Brain microvascular endothelial cell (primary cell): Measurements from ENCODE around the gene ACTBL2.
"Not testable (repeated sequence)": the region's sequence is repeated elsewhere in the genome, so short reads cannot be mapped to it uniquely, and the experiment has no call there.

Experiments used
- DNase-seq: peaks from one replicate; pipeline ENCODE4 v3.0.0-alpha.2; 2020
- H3K27ac ChIP-seq: fragments of 250-450 bp; sonication (Bioruptor Pico); 2 replicates; pipeline ENCODE4 v1.5.1; 2020; ENCODE audit warnings: mild to moderate bottlenecking, moderate library complexity
- H3K27me3 ChIP-seq: fragments of 250-450 bp; sonication (Bioruptor Pico); replicated peaks from 2 replicates; pipeline ENCODE4 v1.5.1; 2020; ENCODE audit warnings: mild to moderate bottlenecking
- H3K36me3 ChIP-seq: fragments of 250-450 bp; sonication (Bioruptor Pico); replicated peaks from 2 replicates; pipeline ENCODE4 v1.5.1; 2020; ENCODE audit warnings: mild to moderate bottlenecking
- H3K4me3 ChIP-seq: 2 replicates; pipeline ENCODE4 v1.5.1; 2011; ENCODE audit warnings: low read depth, mild to moderate bottlenecking, control low read depth, low read length, moderate library complexity
- in situ Hi-C: cut with HindIII; loops from 2 replicates; pipeline ENCODE4 v1.10.0; 2017; ENCODE audit warnings: low sequenced_read_pairs, low pct_ligation_motif_present
- TF ChIP-seq, protein P1 (sequence below): IDR thresholded peaks from 2 replicates; pipeline ENCODE4 v1.5.1; 2011; ENCODE audit warnings: low read depth, mild to moderate bottlenecking, moderate library complexity, low read length, control low read depth, inconsistent platforms; ENCODE audit errors: missing control alignments

ACTBL2 gene

DNA sequence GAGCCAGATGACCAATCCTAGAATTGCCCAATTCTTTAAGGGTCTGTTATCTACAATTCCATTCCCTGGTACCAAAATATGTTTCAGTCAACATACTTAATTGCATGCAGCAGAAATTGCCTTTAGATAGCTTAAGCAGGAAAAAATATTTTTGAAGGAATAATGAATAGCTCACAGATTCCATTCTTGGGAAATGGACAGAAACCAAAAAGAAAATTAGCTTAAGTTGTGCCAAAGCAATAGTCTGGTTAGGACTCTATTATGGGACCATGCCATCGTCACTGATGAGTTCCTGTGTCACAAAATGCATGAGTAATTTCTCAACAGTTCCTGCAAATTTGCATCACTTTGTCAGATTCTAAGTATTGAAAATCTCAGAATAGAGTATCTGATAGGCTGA, 12.3 kb downstream of the ACTBL2 start:
- TF ChIP-seq, protein P1, sequence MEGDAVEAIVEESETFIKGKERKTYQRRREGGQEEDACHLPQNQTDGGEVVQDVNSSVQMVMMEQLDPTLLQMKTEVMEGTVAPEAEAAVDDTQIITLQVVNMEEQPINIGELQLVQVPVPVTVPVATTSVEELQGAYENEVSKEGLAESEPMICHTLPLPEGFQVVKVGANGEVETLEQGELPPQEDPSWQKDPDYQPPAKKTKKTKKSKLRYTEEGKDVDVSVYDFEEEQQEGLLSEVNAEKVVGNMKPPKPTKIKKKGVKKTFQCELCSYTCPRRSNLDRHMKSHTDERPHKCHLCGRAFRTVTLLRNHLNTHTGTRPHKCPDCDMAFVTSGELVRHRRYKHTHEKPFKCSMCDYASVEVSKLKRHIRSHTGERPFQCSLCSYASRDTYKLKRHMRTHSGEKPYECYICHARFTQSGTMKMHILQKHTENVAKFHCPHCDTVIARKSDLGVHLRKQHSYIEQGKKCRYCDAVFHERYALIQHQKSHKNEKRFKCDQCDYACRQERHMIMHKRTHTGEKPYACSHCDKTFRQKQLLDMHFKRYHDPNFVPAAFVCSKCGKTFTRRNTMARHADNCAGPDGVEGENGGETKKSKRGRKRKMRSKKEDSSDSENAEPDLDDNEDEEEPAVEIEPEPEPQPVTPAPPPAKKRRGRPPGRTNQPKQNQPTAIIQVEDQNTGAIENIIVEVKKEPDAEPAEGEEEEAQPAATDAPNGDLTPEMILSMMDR: no peak
- no peak overlapping the region for H3K4me3 ChIP-seq
- H3K36me3 ChIP-seq: no peaks in the 10 kb centered on the region
- DNase-seq: no peak
- no peaks in the 10 kb centered on the region for H3K27me3 ChIP-seq
- no peak overlapping the region for H3K27ac ChIP-seq
- in situ Hi-C loops: no loop called here

DNA sequence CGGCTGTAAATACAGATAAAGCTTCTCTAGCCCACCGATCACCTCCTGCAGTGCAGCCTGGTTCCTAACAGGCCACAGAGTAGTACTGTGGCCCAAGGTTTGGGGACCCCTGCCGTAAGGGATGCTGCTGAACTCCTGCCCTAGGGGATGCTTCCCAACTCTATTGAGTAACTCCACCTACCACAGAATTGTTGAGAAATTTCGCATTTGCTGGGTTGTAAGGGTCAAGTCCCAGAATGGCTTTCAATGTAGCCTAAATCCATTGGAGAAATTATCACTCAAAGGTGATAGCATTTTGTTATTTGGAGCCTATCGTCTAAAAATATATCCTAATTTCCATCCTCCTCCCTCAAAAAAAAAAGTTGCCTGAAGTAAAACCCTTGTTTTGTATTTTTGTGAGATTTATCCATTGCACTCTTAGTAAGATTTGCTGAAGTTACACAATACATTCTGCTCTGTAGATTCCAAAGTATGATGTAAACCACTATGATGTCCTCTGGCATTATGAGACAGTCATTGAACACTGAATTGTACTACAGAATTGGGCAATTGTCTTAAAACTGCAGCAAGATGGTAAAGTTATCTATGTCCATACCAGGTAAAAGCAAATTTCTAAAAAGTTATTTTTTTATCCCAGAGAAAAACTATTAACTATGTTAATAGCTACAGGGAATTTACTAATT, 14.0 kb downstream of the ACTBL2 start:
- no peaks in the 10 kb centered on the region for H3K27me3 ChIP-seq
- in situ Hi-C loops: no loop called here
- H3K36me3 ChIP-seq: no peaks in the 10 kb centered on the region
- TF ChIP-seq, protein P1: no peak
- no peak for DNase-seq
- H3K27ac ChIP-seq: no peak overlapping the region
- H3K4me3 ChIP-seq: no peak overlapping the region

DNA sequence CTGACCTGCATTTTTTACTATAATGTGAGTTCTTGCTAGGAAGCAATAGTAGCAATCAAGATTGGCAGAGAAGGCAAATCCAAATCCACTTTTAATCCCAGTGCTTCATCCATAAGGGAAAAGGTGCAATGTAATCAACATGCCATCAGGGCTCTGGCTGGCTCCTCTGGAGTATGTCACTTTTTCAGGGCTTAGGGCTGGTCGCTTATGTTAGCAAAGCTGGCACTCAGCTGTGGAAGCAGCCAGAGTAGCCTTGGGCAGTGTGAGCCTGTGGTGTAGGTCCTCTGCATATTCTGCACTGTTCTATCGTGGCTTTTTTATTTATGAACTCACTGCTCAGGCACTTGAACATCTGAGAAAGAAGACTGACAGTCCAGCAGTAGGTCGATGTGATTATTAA, 16.1 kb downstream of the ACTBL2 start:
- TF ChIP-seq, protein P1: no peak
- H3K36me3 ChIP-seq: no peaks in the 10 kb centered on the region
- no peak overlapping the region for H3K4me3 ChIP-seq
- no peaks in the 10 kb centered on the region for H3K27me3 ChIP-seq
- no peak overlapping the region for H3K27ac ChIP-seq
- no peak for DNase-seq
- in situ Hi-C loops: no loop called here

DNA sequence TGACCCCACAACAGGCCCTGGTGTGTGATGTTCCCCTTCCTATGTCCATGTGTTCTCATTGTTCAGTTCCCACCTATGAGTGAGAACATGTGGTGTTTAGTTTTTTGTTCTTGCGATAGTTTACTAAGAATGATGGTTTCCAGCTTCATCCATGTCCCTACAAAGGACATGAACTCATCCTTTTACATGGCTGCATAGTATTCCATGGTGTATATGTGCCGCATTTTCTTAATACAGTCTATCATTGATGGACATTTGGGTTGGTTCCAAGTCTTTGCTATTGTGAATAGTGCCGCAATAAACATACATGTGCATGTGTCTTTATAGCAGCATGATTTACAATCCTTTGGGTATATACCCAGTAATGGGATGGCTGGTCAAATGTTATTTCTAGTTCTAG, 22.6 kb downstream of the ACTBL2 start:
- in situ Hi-C loops, H3K36me3 ChIP-seq, H3K4me3 ChIP-seq, H3K27ac ChIP-seq, H3K27me3 ChIP-seq, DNase-seq: not testable (repeated sequence)

DNA sequence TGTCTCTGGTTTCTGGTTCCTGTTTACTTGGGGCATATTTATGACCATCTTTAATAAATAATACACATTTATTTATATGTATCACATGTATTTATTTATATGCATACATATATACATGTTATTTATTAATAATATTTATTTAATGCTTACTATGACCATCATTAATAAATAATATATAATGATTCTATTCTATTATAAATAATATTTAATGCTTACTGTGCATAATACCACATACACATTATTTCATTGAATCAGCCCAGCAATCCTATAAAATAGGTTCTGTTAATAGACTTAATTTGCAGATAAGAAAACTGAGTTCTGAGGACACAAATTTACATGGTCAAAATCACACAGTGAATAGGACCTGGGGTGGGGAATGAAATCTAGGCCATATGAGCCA, 24.2 kb downstream of the ACTBL2 start:
- Histone ChIP-seq H3K4me3 (no peak overlapping the region), H3K36me3 (no peaks in the 10 kb centered on the region), H3K27me3 (no peaks in the 10 kb centered on the region), H3K27ac (no peak overlapping the region)
- in situ Hi-C loops: no loop called here
- DNase-seq: no peak
- TF ChIP-seq, protein P1: no peak

DNA sequence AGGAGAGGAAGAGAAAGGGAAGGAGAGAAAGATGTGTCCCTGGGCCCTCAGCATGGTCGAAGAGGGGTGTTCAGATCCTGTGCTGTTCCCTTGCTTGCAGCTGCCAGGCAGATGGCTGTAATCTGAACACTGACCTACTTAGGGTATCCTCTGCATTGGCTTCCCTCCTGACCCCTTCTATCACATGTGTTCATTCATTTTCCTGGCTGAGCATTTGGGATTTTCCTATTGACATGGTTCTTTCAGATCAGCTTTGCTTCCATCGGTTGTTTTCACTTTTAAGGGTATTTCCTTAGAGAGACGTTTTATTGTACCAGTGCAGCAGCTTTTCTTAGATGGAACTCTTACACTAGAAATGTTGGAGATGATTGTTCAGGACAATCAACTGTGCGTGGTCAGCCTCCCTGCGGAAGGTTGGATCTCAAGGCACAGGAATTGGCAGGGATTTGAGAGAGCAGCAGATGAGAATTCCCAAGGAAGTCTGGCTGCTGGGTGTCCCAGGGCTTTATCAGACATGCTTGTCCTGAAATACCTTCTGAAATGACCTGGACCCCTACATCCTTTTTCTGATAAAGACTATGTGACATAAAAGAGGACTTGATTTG, 26.0 kb downstream of the ACTBL2 start:
- no peak for DNase-seq
- H3K27me3 ChIP-seq: no peaks in the 10 kb centered on the region
- H3K4me3 ChIP-seq: no peak overlapping the region
- no peak overlapping the region for H3K27ac ChIP-seq
- TF ChIP-seq, protein P1: no peak
- H3K36me3 ChIP-seq: no peaks in the 10 kb centered on the region
- in situ Hi-C loops: no loop called here
